HL-60 (cell line): ENCODE results near the gene TBATA.

Experiments used
- DNase-seq, 2 experiments: peaks; one replicate each; pipeline ENCODE4 v3.0.0-alpha.2; 2010 to 2020; ENCODE audit warnings: low read depth in 1 of 2, low spot score in 1 of 2
- H3K27ac ChIP-seq: fragments of 250-450 bp; sonication (Bioruptor Pico); replicated peaks from 2 replicates; pipeline ENCODE4 v1.5.1; 2020; ENCODE audit warnings: mild to moderate bottlenecking, moderate library complexity
- H3K27me3 ChIP-seq: fragments of 250-450 bp; sonication (Bioruptor Pico); 2 replicates; pipeline ENCODE4 v1.5.1; 2021; ENCODE audit warnings: mild to moderate bottlenecking, moderate library complexity; ENCODE audit not compliant: insufficient read depth, poor library complexity, severe bottlenecking
- H3K4me3 ChIP-seq: replicated peaks from 2 replicates; pipeline ENCODE4 v1.5.1; 2011; ENCODE audit warnings: mild to moderate bottlenecking, control low read depth, low read length; ENCODE audit not compliant: insufficient read depth
- CTCF ChIP-seq: IDR thresholded peaks from one replicate; pipeline ENCODE4 v1.5.1; 2011; ENCODE audit warnings: low read length, control low read depth, inconsistent platforms; ENCODE audit not compliant: insufficient read depth
- GABPA ChIP-seq: IDR thresholded peaks from 2 replicates; pipeline ENCODE4 v1.6.1; 2012; ENCODE audit warnings: low read depth
- POLR2AphosphoS5 ChIP-seq: IDR thresholded peaks from 2 replicates; pipeline ENCODE4 v1.6.1; 2012; ENCODE audit warnings: low read depth
- REST ChIP-seq: IDR thresholded peaks from 2 replicates; pipeline ENCODE4 v1.6.1; 2012; ENCODE audit warnings: low read depth; ENCODE audit not compliant: insufficient replicate concordance
- SPI1 ChIP-seq: IDR thresholded peaks from 2 replicates; pipeline ENCODE4 v1.6.1; 2012; ENCODE audit warnings: low read depth, mild to moderate bottlenecking, borderline replicate concordance

Gene TBATA

GRCh38 chr10:70748801-70749573, 36.2 kb downstream of the TBATA start:
- DNase-seq = no peak
- Histone ChIP-seq H3K27me3 (no peaks in the 10 kb centered on the region), H3K27ac (no peak overlapping the region), H3K4me3 (no peak overlapping the region)
- no peak for TF ChIP-seq POLR2AphosphoS5

GRCh38 chr10:70748305-70748704, 36.9 kb downstream of the TBATA start:
- Histone ChIP-seq H3K4me3 (no peak overlapping the region), H3K27ac (no peak overlapping the region), H3K27me3 (no peaks in the 10 kb centered on the region)
- DNase-seq = no peak
- TF ChIP-seq POLR2AphosphoS5 = no peak

GRCh38 chr10:70747192-70747965, 37.8 kb downstream of the TBATA start:
- DNase-seq = no peak
- no peaks in the 10 kb centered on the region for H3K27me3 ChIP-seq
- H3K27ac ChIP-seq = no peak overlapping the region
- TF ChIP-seq REST (no peak), SPI1 (no peak), CTCF (no peak), GABPA (no peak), POLR2AphosphoS5 (no peak)
- H3K4me3 ChIP-seq = no peak overlapping the region

- Histone ChIP-seq H3K4me3 (no peak overlapping the region), H3K27ac (no peak overlapping the region), H3K27me3 (no peaks in the 10 kb centered on the region)
- no peak for DNase-seq
- TF ChIP-seq SPI1 (no peak), REST (no peak), GABPA (no peak), CTCF (no peak), POLR2AphosphoS5 (no peak)
These were observed 39.6 kb downstream of the TBATA start for GRCh38 chr10:70745555-70745954.
